Keratinocyte (primary cell): ENCODE measurements around the gene CIAPIN1. TPM values are rescaled to one million over a fixed set of nuclear protein-coding genes. Genes with fewer than 3 reads are reported as not detected.

ENCODE experiments used
- DNase-seq: peaks from one replicate; pipeline ENCODE4 v3.0.0-alpha.2; 2011; ENCODE audit warnings: low read depth, missing footprints, low spot score
- FAIRE-seq: peaks from 2 replicates; lab custom pipeline; 2011; peaks lifted over from hg19 to GRCh38; lab: Jason Lieb, UNC
- H2AFZ ChIP-seq: 2 replicates; pipeline ENCODE4 v1.6.0; 2012; ENCODE audit warnings: low read length, control low read depth, inconsistent platforms; ENCODE audit not compliant: control insufficient read depth
- H3K27ac ChIP-seq: 2 replicates; pipeline ENCODE4 v1.5.1; 2011; ENCODE audit warnings: low read length; ENCODE audit not compliant: control insufficient read depth, insufficient read depth
- H3K27me3 ChIP-seq: 3 replicates; pipeline ENCODE4 v1.6.0; 2011; ENCODE audit warnings: low read length; ENCODE audit not compliant: control insufficient read depth, insufficient read depth; ENCODE audit errors: extremely low read depth
- H3K36me3 ChIP-seq, 2 experiments: 2 replicates in 1 of 2; 3 replicates in 1 of 2; pipeline ENCODE4 v1.5.1; 2011; ENCODE audit warnings: low read length in 2 of 2, mild to moderate bottlenecking in 1 of 2; ENCODE audit not compliant: control insufficient read depth in 2 of 2, insufficient read depth in 2 of 2; ENCODE audit errors: extremely low read depth in 1 of 2
- H3K4me1 ChIP-seq: 3 replicates; pipeline ENCODE4 v1.5.1; 2011; ENCODE audit warnings: low read length; ENCODE audit not compliant: control insufficient read depth, insufficient read depth; ENCODE audit errors: extremely low read depth
- H3K4me2 ChIP-seq: 3 replicates; pipeline ENCODE4 v1.6.0; 2011; ENCODE audit warnings: low read depth, low read length; ENCODE audit not compliant: control insufficient read depth, insufficient read depth; ENCODE audit errors: extremely low read depth
- H3K4me3 ChIP-seq, 3 experiments: fragments of 200-600 bp in 1 of 3; sonication (generic) in 1 of 3; 2 replicates in 2 of 3; 3 replicates in 1 of 3; pipeline ENCODE4 v1.5.1; 2011 to 2016; ENCODE audit warnings: low read length in 3 of 3, mild to moderate bottlenecking in 3 of 3, control low read depth in 2 of 3, inconsistent platforms in 1 of 3, low read depth in 1 of 3, mixed read lengths in 1 of 3, mixed run types in 1 of 3, moderate library complexity in 1 of 3; ENCODE audit not compliant: control insufficient read depth in 2 of 3, insufficient read depth in 2 of 3; ENCODE audit errors: extremely low read depth in 1 of 3
- H3K79me2 ChIP-seq: 2 replicates; pipeline ENCODE4 v1.6.0; 2012; ENCODE audit warnings: low read length; ENCODE audit not compliant: control insufficient read depth, insufficient read depth
- H3K9ac ChIP-seq: 3 replicates; pipeline ENCODE4 v1.6.0; 2011; ENCODE audit warnings: low read length; ENCODE audit not compliant: control insufficient read depth, insufficient read depth; ENCODE audit errors: extremely low read depth
- H3K9me1 ChIP-seq: 3 replicates; pipeline ENCODE4 v1.6.0; 2011; ENCODE audit warnings: low read length; ENCODE audit not compliant: control insufficient read depth, insufficient read depth; ENCODE audit errors: extremely low read depth
- H3K9me3 ChIP-seq: 2 replicates; pipeline ENCODE4 v1.5.1; 2012; ENCODE audit warnings: low read depth, low read length; ENCODE audit not compliant: control insufficient read depth
- H4K20me1 ChIP-seq: 3 replicates; pipeline ENCODE4 v1.6.0; 2011; ENCODE audit warnings: low read length; ENCODE audit not compliant: control insufficient read depth, insufficient read depth; ENCODE audit errors: extremely low read depth
- CTCF ChIP-seq, 3 experiments: IDR thresholded peaks in 1 of 3; conservative IDR thresholded peaks in 1 of 3; optimal IDR thresholded peaks in 1 of 3; 2 replicates in 2 of 3; 3 replicates in 1 of 3; pipeline versions ENCODE3 to v1.5.1; 2011; ENCODE audit warnings: low read length in 3 of 3, mild to moderate bottlenecking in 3 of 3, moderate library complexity in 2 of 3, control low read depth in 1 of 3, inconsistent platforms in 1 of 3; ENCODE audit not compliant: insufficient read depth in 2 of 3; ENCODE audit errors: extremely low read depth in 1 of 3
- EZH2 ChIP-seq: IDR thresholded peaks from one replicate; pipeline ENCODE4 v1.6.1; 2012; ENCODE audit warnings: inconsistent platforms, mild to moderate bottlenecking, low read length, moderate library complexity
- dilution Hi-C: fragments of 300-500 bp; cut with MboI; formaldehyde crosslinking; loops from one replicate; pipeline ENCODE4 v1.7.0; 2020; ENCODE audit warnings: low sequenced_read_pairs; ENCODE audit not compliant: extremely low pct_ligation_motif_present
- polyA plus RNA-seq, 5 experiments: library from polyadenylated mRNA; depleted of rRNA in 3 of 5; stranded (reverse) in 3 of 5; stranded (forward) in 1 of 5; unstranded in 1 of 5; fragments of >200 nt; gene quantifications; 1 replicate in 1 of 5; 2 replicates in 3 of 5; 3 replicates in 1 of 5; pipeline versions ENCODE4 v1.2.1 to v1.2.3, GENCODE V29; 2011 to 2012; ENCODE audit warnings: missing spikeins in 2 of 5, low read depth in 1 of 5, low replicate concordance in 1 of 5

CIAPIN1 gene
- polyA plus RNA-seq, 1 donor (not counting 4 experiments of a cell fraction or from before 2014, with no cell fraction given) = 75.4 TPM

- no peak for FAIRE-seq
- no peak for DNase-seq
- no peaks in the 10 kb centered on the region for H3K9me3 ChIP-seq
- no peaks in the 10 kb centered on the region for H3K9me1 ChIP-seq
- no peak overlapping the region for H3K4me2 ChIP-seq
- no peak overlapping the region for H3K4me3 ChIP-seq
- H3K36me3 ChIP-seq = no peaks in the 10 kb centered on the region
- dilution Hi-C loops = no loop called here
- H3K9ac ChIP-seq = no peak overlapping the region
- H3K27ac ChIP-seq = no peak overlapping the region
- no peak for TF ChIP-seq CTCF (optimal IDR thresholded peaks at IDR 0.05 in 1 of 3, IDR thresholded peaks at IDR 0.05 in 1 of 3, conservative IDR thresholded peaks at IDR 0.05 in 1 of 3; ENCODE audit: extremely low read depth in 1 of 3, insufficient read depth in 2 of 3, low read length in 3 of 3)
- TF ChIP-seq EZH2 = no peak
- no peaks in the 10 kb centered on the region for H3K79me2 ChIP-seq
- peaks cover 17% of the 10 kb centered on the region for H3K4me1 ChIP-seq
- H4K20me1 ChIP-seq = no peaks in the 10 kb centered on the region
- H2AFZ ChIP-seq = no peak overlapping the region
- H3K27me3 ChIP-seq = no peaks in the 10 kb centered on the region
These were observed 42.0 kb upstream of the CIAPIN1 start for GRCh38 chr16:57489229-57489628.

- no peaks in the 10 kb centered on the region for H3K9me1 ChIP-seq
- no peak for TF ChIP-seq EZH2
- no peak for TF ChIP-seq CTCF (optimal IDR thresholded peaks at IDR 0.05 in 1 of 3, IDR thresholded peaks at IDR 0.05 in 1 of 3, conservative IDR thresholded peaks at IDR 0.05 in 1 of 3; ENCODE audit: extremely low read depth in 1 of 3, insufficient read depth in 2 of 3, low read length in 3 of 3)
- H3K27me3 ChIP-seq = no peaks in the 10 kb centered on the region
- peak overlapping the region in 1 of 3 experiments; percentile 44 for H3K4me3 ChIP-seq
- dilution Hi-C loops = no loop called here
- peak overlapping the region; percentile 37 for H3K9ac ChIP-seq
- H4K20me1 ChIP-seq = no peaks in the 10 kb centered on the region
- peaks cover 21% of the 10 kb centered on the region for H3K4me1 ChIP-seq
- DNase-seq (no peak), FAIRE-seq (no peak)
- peak overlapping the region; percentile 62 for H3K4me2 ChIP-seq
- H3K36me3 ChIP-seq = no peaks in the 10 kb centered on the region
- H2AFZ ChIP-seq = peak overlapping the region; percentile 93
- no peaks in the 10 kb centered on the region for H3K9me3 ChIP-seq
- no peaks in the 10 kb centered on the region for H3K79me2 ChIP-seq
- H3K27ac ChIP-seq = no peak overlapping the region
These were observed 40.0 kb upstream of the CIAPIN1 start for GRCh38 chr16:57486858-57487834.
